AG09309 (cell line): ENCODE results near the gene RPS18.

ENCODE experiments used
- DNase-seq: peaks from one replicate; pipeline ENCODE4 v3.0.0-alpha.2; 2010; ENCODE audit warnings: low read depth
- H3K4me3 ChIP-seq: 2 replicates; pipeline ENCODE4 v1.5.1; 2011; ENCODE audit warnings: mild to moderate bottlenecking, low read depth, low read length, moderate library complexity; ENCODE audit not compliant: control insufficient read depth
- CTCF ChIP-seq: IDR thresholded peaks from 2 replicates; pipeline ENCODE4 v1.5.1; 2011; ENCODE audit warnings: mild to moderate bottlenecking, low read depth, low read length, inconsistent platforms; ENCODE audit not compliant: insufficient read depth, control insufficient read depth; ENCODE audit errors: missing control alignments

The RPS18 gene

GRCh38 chr6:33243476-33243875 lies 28.4 kb upstream of the RPS18 start:
- no peak overlapping the region for H3K4me3 ChIP-seq
- no peak for DNase-seq
- no peak for TF ChIP-seq CTCF

- TF ChIP-seq CTCF, result peak; percentile 88
- H3K4me3 ChIP-seq, result peak overlapping the region; percentile 60
- no peak for DNase-seq
Measured at GRCh38 chr6:33247977-33248642, 23.8 kb upstream of the RPS18 start.

GRCh38 chr6:33248643-33248931 lies 23.3 kb upstream of the RPS18 start:
- TF ChIP-seq CTCF, result no peak

GRCh38 chr6:33248932-33249731 lies 22.7 kb upstream of the RPS18 start:
- TF ChIP-seq CTCF, result no peak
- DNase-seq, result peak; percentile 95
- peak overlapping the region; percentile 60 for H3K4me3 ChIP-seq

More at GRCh38 chr6:33248643-33248931, 23.3 kb upstream of the RPS18 start:
- peak overlapping the region; percentile 60 for H3K4me3 ChIP-seq
- DNase-seq, result no peak

GRCh38 chr6:33249732-33250630 lies 21.9 kb upstream of the RPS18 start:
- DNase-seq, result no peak
- no peak for TF ChIP-seq CTCF
- peak overlapping the region; percentile 57 for H3K4me3 ChIP-seq

- no peak overlapping the region for H3K4me3 ChIP-seq
- no peak for TF ChIP-seq CTCF
- no peak for DNase-seq
Measured at GRCh38 chr6:33250731-33251130, 21.1 kb upstream of the RPS18 start.
